ENCODE results near the gene NIBAN1.

- TF ChIP-seq CTCF (IDR thresholded peaks at IDR 0.05) (peak in 2 of 6 experiments; percentile 9 to 15), POLR2AphosphoS5 (IDR thresholded peaks at IDR 0.05) (peak; percentile 19 to 44), EP300 (IDR thresholded peaks at IDR 0.05) (no peak)
Observed at GRCh38 chr1:184974056-184974836, at the start of gene NIBAN1.

Measured in upper lobe of left lung (tissue), 4 donors.